ENCODE results near the gene POLR1E.

GRCh38 chr9:37501957-37502596, 16.3 kb downstream of the POLR1E start:
- TF ChIP-seq, protein P1, sequence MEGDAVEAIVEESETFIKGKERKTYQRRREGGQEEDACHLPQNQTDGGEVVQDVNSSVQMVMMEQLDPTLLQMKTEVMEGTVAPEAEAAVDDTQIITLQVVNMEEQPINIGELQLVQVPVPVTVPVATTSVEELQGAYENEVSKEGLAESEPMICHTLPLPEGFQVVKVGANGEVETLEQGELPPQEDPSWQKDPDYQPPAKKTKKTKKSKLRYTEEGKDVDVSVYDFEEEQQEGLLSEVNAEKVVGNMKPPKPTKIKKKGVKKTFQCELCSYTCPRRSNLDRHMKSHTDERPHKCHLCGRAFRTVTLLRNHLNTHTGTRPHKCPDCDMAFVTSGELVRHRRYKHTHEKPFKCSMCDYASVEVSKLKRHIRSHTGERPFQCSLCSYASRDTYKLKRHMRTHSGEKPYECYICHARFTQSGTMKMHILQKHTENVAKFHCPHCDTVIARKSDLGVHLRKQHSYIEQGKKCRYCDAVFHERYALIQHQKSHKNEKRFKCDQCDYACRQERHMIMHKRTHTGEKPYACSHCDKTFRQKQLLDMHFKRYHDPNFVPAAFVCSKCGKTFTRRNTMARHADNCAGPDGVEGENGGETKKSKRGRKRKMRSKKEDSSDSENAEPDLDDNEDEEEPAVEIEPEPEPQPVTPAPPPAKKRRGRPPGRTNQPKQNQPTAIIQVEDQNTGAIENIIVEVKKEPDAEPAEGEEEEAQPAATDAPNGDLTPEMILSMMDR (IDR thresholded peaks at IDR 0.05; ENCODE audit: low read depth, low read length, poor library complexity, severe bottlenecking): no peak
- no peak for TF ChIP-seq EZH2phosphoT487 (IDR thresholded peaks at IDR 0.05; ENCODE audit: borderline replicate concordance, low read length)
